Stimulated activated naive CD8-positive, alpha-beta T cell treated with anti-CD3 and anti-CD28 coated beads, Interleukin-15, amount 100 ng/mL, for 72 hours (primary cell): ENCODE data around the gene TTC27.
"Not testable (repeated sequence)": the region's sequence is repeated elsewhere in the genome, so short reads cannot be mapped to it uniquely, and the experiment has no call there.

Source experiments
- ATAC-seq: fragments of 150-1000 bp; cut with Tn5 transposase; 2 replicates; pipeline ENCODE4 v1.10.0; 2021; ENCODE audit warnings: mild to moderate bottlenecking, moderate library complexity
- DNase-seq, 2 donors: peaks; one replicate each; pipeline ENCODE4 v3.0.0; 2021 to 2022
- H3K27ac Mint-ChIP-seq, 2 donors: one replicate each; pipeline ENCODE4 v1.8.0; 2022; ENCODE audit warnings: mild to moderate bottlenecking in 2 of 2, mixed read lengths in 2 of 2, moderate library complexity in 2 of 2
- H3K27me3 Mint-ChIP-seq: one replicate; pipeline ENCODE4 v1.8.0; 2022; ENCODE audit warnings: mixed read lengths
- H3K4me1 Mint-ChIP-seq: one replicate; pipeline ENCODE4 v1.8.0; 2022; ENCODE audit warnings: mild to moderate bottlenecking, mixed read lengths
- H3K4me3 Mint-ChIP-seq, 2 donors: one replicate each; pipeline ENCODE4 v1.8.0; 2022; ENCODE audit warnings: mild to moderate bottlenecking in 2 of 2, mixed read lengths in 2 of 2, moderate library complexity in 1 of 2
- H3K9me3 Mint-ChIP-seq, 2 donors: one replicate each; pipeline ENCODE4 v1.8.0; 2022; ENCODE audit warnings: mixed read lengths in 2 of 2

TTC27 gene

DNA sequence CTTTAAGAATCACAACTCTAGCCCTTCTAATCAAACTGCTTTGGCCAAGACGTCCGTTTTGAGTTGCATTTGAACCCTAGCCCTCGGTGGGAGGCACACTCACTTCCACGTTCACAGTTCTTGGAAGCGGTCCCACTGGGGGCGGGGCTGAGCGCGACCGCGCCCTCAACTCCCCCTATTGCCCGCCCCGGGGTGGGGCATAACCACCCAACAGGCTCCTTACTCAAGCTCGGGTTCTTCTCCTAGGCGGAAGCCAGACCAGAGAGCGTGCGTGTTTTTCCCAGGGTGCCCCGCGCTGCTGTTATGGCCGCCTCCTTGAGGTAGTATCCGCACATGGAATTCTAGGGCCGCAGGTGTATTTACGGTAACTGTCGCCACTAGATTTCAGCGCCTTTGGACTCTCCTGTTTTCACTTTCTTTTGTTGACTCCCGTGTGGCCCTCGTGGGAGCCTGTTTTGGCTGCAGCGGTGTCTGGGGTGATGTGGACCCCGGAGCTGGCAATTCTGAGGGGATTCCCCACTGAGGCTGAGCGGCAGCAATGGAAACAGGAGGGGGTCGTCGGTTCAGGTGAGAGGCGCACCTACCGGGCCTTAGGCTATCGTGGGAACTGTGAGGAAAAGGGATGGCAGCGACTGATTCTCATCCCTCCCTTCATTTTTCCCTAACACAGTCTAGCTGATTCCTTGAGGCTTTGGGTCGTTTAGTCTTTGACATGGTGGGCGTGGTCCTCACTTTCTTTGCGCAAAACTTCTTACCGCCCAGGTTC lies at the start of gene TTC27:
Gene TTC27, plus strand, starts transcription at position 237 of the 766 bp plus-strand sequence. Its CDS starts 243 bp downstream, at position 480.
- ATAC-seq (peak; percentile 99), DNase-seq (peak; percentile 93 to 96)
- H3K27ac Mint-ChIP-seq: peak within 1 kb of the TSS; percentile 96 to 97
- H3K9me3 Mint-ChIP-seq: no peaks in the 10 kb centered on the region
- peak within 1 kb of the TSS; percentile 89 to 94 for H3K4me3 Mint-ChIP-seq
- peaks cover 48% of the 10 kb centered on the region for H3K4me1 Mint-ChIP-seq
- no peaks in the 10 kb centered on the region for H3K27me3 Mint-ChIP-seq

DNA sequence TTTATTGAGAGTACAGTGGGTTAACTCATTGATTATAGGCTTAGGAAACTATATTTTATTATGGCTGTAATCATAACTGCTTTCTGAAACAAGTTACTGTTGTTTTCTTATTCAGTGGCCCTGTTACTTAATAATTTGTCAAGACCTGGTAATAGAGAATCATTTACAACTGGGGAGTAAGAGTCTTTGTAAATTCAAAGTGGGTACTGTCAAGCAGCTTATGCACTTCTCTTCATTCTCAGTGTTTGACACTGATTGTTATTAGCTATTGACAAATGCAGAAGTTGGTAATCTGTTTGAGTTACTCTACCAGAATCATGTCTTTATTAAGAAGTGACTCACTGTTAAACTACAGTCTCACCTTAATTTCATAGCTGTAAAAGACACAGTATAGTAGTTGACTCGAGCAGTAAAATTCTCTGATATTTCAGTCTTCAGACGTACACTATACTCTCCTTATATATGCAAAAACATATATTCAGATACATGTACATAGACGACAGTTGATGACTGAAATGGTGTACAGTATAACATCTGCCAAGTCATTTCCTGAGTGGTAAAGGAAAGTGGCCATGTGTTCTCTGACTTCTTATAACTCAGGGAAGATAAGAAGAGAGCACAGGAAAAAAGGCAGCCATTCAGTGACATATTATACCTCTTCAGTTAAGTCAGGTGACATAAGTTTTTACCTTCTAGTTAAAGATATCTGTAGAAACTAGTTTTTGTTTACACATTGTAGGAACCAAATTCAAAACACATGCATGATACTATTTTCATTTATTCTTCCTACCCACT lies 36.0 kb upstream of the TTC27 start:
- H3K27ac Mint-ChIP-seq: peak overlapping the region in 1 of 2 donors; percentile 96
- no peaks in the 10 kb centered on the region for H3K9me3 Mint-ChIP-seq
- H3K4me3 Mint-ChIP-seq: peak overlapping the region; percentile 1 to 69
- ATAC-seq (peak; percentile 99), DNase-seq (no peak)
- peaks cover 30% of the 10 kb centered on the region for H3K4me1 Mint-ChIP-seq
- H3K27me3 Mint-ChIP-seq: no peaks in the 10 kb centered on the region

DNA sequence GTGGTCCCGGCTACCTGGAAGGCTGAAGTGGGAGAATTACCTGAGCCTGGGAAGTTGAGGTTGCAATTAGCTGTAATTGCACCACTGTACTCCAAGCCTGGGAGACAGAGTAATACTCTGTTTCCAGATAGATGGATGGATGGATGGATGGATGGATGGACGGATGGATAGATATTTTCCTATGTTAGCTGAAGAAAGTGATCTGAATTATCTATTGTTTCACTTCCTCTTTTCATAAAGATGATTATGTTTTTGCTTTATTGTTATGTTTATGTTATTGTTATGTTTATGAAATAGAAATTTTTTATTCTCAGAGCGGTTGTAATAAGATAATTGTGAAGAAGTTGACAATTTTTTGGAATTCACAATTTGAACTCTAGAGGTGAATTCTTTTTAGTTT lies 33.3 kb upstream of the TTC27 start:
- Mint-ChIP-seq H3K27ac (no peak overlapping the region), H3K4me3 (no peak overlapping the region), H3K4me1 (peaks cover 30% of the 10 kb centered on the region), H3K9me3 (no peaks in the 10 kb centered on the region), H3K27me3 (no peaks in the 10 kb centered on the region)
- DNase-seq (no peak), ATAC-seq (no peak)

DNA sequence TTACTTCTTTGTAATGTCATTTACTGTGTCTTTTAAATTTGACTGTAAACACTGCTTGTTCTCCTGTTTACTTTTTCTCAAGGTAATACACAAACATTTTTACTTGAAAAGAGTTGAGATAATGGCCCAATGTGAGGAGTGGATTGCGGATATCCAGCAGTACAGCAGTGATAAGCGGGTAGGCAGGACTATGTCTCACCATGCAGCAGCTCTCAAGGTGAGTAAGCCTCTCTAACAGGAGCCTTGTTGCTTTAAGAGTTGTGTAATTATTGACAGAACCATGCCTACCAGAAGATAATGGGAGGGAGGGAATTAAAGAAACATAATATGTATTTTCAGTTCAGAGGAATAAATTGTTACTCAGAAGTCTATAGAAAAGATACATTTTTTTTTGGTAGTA lies 16.5 kb upstream of the TTC27 start:
- H3K9me3 Mint-ChIP-seq: no peaks in the 10 kb centered on the region
- no peak overlapping the region for H3K27ac Mint-ChIP-seq
- no peaks in the 10 kb centered on the region for H3K4me1 Mint-ChIP-seq
- H3K27me3 Mint-ChIP-seq: no peaks in the 10 kb centered on the region
- H3K4me3 Mint-ChIP-seq: no peak overlapping the region
- ATAC-seq: no peak
- DNase-seq: no peak

DNA sequence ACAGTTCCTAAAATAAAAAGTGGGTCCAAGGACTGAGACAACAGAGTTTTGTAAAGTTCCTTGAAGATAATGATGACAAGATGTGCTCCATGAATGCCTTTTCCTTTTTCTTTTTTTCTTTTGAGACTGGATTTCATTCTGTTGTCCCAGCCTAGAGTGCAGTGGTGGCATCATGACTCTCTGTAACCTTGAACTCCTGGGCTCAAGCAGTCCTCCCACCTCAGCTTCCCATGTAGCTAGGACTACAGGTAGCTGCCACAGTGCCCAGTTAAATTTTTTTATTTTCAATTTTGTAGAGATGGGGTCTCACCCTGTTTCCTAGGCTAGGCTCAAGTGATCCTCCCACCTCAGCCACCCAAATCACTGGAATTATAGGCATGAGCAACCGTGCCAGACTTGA lies 16.1 kb upstream of the TTC27 start:
- H3K4me3 Mint-ChIP-seq: no peak overlapping the region
- ATAC-seq (no peak), DNase-seq (no peak)
- no peaks in the 10 kb centered on the region for H3K4me1 Mint-ChIP-seq
- H3K27ac Mint-ChIP-seq: no peak overlapping the region
- no peaks in the 10 kb centered on the region for H3K9me3 Mint-ChIP-seq
- H3K27me3 Mint-ChIP-seq: no peaks in the 10 kb centered on the region

DNA sequence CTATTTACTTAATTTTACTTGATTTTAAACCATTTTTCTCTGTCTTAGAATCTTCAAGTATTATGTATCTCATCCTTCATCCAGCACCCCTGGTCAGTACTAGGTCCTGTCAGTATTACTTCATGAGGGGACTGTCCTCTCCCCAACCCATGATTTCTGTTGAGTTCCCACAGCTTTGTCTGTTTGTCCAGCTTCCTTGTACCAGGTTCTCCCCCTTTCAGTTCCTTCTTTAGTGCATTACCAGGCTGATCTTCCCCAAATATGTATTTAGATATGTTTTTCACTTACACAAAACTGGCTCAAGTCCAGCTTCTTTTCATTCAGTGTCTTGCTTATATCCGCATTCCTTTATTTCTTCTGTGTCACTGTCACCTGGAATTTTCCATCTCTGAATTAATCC lies 13.8 kb upstream of the TTC27 start:
- Mint-ChIP-seq H3K27me3 (no peaks in the 10 kb centered on the region), H3K4me3 (no peak overlapping the region), H3K27ac (peak overlapping the region in 1 of 2 donors; percentile 37), H3K4me1 (no peaks in the 10 kb centered on the region), H3K9me3 (no peaks in the 10 kb centered on the region)
- ATAC-seq (no peak), DNase-seq (no peak)

DNA sequence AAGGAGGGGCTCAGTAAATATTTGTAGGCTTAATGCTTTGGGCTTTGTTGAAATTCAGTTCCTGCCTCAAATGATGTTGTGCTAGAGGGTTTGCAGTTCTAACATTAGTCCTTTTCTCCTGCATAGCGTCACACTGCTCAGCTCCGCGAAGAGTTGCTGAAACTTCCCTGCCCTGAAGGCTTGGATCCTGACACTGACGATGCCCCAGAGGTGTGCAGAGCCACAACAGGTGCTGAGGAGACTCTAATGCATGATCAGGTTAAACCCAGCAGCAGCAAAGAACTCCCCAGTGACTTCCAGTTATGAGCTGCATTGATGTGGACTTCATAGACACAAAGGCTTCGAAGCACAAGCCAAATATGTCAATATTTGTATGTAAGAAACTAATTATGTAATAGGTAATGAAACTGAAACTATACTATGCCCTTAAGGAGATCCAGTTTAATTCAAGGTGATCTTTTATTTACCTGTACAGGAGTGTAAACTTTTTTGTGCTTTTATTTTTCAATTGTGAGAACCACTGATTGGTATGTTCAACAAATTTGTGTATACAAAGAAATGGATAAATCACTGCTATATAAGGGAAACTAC lies 10.2 kb upstream of the TTC27 start:
- Mint-ChIP-seq H3K27ac (no peak overlapping the region), H3K27me3 (no peaks in the 10 kb centered on the region), H3K9me3 (no peaks in the 10 kb centered on the region), H3K4me1 (no peaks in the 10 kb centered on the region), H3K4me3 (no peak overlapping the region)
- DNase-seq (no peak), ATAC-seq (no peak)

DNA sequence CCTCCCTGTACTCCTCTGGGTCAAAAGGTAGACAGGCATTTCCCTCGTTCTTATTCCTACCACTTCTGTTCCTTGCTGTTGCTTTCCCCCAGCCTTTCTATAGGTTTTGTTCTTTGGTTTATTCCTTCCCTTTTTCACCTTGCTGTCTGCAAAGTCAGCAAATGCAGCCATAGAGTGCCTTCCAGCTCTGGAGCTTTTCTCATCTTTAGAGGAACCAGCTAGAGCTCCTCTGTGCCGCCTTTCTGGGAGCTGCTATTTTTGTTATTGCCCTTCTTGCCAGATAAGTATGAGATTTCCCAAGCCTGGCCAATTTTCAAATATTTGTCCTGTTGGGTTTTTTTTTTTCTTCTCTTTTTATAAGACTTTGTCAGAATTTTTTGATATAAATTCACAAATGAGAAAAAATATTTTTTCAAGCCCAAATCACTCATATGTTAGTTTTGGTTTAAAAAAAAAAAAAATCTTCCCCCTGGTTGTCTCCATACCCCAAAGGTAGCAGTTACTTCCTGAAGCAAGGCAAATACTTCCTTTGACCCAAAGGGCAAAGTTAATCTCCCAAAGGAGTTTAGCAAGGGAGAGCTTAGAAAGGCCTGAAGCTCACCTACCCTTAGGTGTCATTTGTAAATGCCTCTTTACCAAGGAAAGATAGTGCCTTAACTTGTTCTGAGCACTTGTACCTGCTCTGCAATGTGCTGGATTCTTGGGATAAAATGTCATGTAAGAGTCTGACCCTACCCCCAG lies 5.1 kb upstream of the TTC27 start:
- Mint-ChIP-seq H3K27ac (no peak overlapping the region), H3K9me3 (no peaks in the 10 kb centered on the region), H3K4me1 (peaks cover 9% of the 10 kb centered on the region), H3K27me3 (no peaks in the 10 kb centered on the region), H3K4me3 (no peak overlapping the region)
- ATAC-seq: no peak
- DNase-seq: no peak

DNA sequence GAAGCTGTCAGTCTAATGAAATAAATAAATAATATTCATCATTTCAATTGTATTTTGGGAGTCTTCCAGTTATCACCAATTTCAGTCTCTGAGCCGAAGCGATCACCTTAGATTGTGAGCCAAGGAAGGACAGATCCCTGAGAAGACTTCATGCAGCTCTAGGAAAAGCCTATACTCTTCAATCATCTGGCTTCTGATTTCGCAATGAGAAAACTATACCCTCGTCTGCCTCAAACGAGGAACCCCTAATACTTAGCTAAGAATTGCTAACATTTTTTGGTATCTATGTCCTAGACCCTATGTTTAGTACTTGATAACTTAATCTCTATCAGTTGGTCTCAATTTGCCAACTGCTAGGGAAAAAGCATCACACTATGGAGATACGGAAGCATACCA lies 4.5 kb upstream of the TTC27 start:
- Mint-ChIP-seq H3K4me1 (peaks cover 11% of the 10 kb centered on the region), H3K9me3 (no peaks in the 10 kb centered on the region), H3K27ac (no peak overlapping the region), H3K27me3 (no peaks in the 10 kb centered on the region), H3K4me3 (no peak overlapping the region)
- DNase-seq (no peak), ATAC-seq (no peak)

DNA sequence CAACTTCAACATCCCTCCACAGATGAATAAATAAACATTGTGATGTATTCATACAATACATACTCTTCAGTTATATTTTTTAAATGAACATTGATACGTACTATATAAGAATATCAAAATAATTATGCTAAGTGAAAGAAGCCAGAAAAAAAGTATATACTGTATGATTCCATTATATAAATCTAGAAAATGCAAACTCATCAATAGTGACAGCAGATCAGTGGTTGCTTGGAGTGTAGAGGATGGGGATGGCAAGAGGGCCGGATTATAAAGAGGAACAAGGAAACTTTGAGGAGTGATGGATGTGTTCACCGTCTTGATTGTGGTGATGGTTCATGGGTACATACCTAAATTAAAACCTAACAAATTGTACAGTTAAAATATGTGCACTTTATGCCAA lies 3.0 kb upstream of the TTC27 start:
- Mint-ChIP-seq H3K27ac (no peak overlapping the region), H3K4me3 (no peak overlapping the region), H3K9me3 (no peaks in the 10 kb centered on the region), H3K27me3 (no peaks in the 10 kb centered on the region), H3K4me1 (peaks cover 26% of the 10 kb centered on the region)
- DNase-seq: no peak
- ATAC-seq: no peak

DNA sequence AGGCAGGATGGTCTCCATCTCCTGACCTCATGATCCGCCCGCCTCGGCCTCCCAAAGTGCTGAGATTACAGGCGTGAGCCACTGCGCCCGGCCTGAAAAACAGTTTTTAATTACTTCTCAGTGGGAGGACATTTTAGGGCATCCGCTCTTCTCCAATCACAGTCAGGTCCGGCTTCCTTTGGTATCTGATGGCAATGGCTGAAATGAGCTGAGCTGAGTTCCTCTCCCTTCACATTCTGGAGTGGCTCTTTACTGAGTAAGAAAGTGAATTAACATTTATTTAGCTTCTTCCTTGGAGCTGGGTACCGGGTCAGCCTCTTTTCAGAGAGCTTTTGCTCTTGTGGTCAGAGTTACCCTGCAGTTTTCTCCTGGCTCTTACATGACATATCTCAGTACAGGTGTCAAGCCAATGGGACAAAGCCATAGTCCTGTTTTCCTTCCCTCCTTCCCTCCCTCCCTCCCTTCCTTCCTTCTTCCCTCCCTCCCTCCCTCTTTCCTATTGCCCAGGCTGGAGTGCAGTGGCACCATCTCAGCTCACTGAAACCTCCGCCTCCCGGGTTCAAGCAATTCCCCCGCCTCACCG lies 1.1 kb upstream of the TTC27 start:
- DNase-seq: no peak
- H3K4me3 Mint-ChIP-seq: peak overlapping the region; percentile 89 to 94
- ATAC-seq: no peak
- no peaks in the 10 kb centered on the region for H3K9me3 Mint-ChIP-seq
- H3K27me3 Mint-ChIP-seq: no peaks in the 10 kb centered on the region
- peaks cover 38% of the 10 kb centered on the region for H3K4me1 Mint-ChIP-seq
- peak overlapping the region in 1 of 2 donors; percentile 19 for H3K27ac Mint-ChIP-seq

DNA sequence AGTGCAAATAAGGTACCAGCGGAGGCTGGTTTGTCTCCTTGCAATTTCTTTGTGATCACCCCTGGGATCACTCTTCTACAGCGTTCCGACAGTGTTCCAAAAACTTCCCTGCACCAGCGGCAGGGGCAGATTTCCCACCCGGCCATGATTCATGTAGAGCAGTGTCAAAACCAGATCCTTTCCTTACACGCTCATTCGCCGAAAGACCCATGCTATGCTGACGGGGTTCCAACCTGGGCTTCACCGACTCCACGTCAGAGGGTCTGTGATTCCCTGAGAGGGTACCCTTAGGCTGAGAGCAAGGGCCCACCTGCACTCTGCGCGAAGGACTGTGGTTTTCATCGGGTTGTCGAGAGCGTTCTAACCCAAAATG lies 423 bp upstream of the TTC27 start:
- DNase-seq (no peak), ATAC-seq (peak; percentile 67)
- Mint-ChIP-seq H3K4me3 (peak overlapping the region; percentile 89 to 94), H3K27ac (peak overlapping the region; percentile 96 to 97), H3K9me3 (no peaks in the 10 kb centered on the region), H3K27me3 (no peaks in the 10 kb centered on the region), H3K4me1 (peaks cover 45% of the 10 kb centered on the region)

DNA sequence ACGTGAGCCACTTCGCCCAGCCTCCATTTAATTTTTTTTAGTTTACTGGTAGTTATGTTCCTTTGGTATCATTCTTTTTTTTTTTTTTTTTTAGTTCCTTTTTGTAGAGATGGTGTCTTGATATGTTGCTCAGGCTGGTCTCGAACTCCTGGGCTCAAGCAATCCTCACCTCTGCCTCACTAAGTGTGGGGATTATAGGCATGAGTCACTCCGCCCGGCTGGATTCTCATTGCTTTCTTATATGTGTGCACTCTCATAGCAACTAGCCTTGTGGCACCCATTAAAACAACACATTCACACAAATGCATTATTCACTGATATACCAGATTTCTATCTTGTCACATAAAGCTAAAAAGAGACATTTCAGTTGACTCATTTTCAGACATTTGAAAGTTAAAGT lies 4.2 kb downstream of the TTC27 start:
- H3K4me1 Mint-ChIP-seq: peaks cover 45% of the 10 kb centered on the region
- no peaks in the 10 kb centered on the region for H3K27me3 Mint-ChIP-seq
- ATAC-seq (no peak), DNase-seq (peak in 1 of 2 donors; percentile 19)
- no peak overlapping the region for H3K4me3 Mint-ChIP-seq
- no peak overlapping the region for H3K27ac Mint-ChIP-seq
- H3K9me3 Mint-ChIP-seq: no peaks in the 10 kb centered on the region

DNA sequence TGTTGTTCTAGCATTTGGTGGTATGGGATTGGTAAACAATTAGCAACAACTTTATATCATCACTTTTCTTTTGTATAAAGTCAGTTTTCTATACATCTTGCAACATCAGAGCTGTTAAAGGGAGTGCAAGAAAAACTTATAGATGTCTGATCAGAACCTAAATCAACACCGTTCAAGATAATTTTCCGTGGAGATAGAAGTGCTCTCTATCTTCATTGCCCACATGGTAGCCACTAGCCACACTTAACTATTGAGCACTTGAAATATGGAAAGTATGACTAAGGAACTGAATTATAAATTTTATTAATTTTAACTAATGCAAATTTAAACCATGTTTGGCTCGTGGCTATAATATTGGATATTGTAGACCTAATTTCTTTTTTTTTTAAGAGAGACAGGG lies 5.2 kb downstream of the TTC27 start:
- Mint-ChIP-seq H3K4me1 (peaks cover 37% of the 10 kb centered on the region), H3K4me3 (no peak overlapping the region), H3K9me3 (no peaks in the 10 kb centered on the region), H3K27me3 (no peaks in the 10 kb centered on the region), H3K27ac (no peak overlapping the region)
- DNase-seq (no peak), ATAC-seq (no peak)

DNA sequence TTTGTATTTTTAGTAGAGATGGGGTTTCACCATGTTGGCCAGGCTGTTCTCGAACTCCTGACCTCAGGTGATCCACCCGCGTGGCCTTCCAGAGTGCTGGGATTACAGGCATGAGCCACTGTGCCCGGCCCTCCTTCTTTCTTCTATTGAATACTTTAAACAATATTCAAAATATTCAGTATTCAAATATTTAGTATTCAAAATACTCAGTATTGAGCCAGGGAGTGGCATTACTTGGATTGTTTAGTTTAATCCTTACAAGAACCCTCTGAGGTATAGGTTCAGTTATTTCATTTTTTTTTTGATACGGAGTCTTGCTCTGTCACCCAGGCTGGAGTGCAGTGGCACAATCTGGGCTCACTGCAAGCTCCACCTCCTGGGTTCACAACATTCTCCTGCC lies 10.7 kb downstream of the TTC27 start:
- not testable (repeated sequence) for H3K4me1 Mint-ChIP-seq, ATAC-seq, H3K9me3 Mint-ChIP-seq, DNase-seq, H3K27me3 Mint-ChIP-seq, H3K4me3 Mint-ChIP-seq, H3K27ac Mint-ChIP-seq
